Right renal pelvis (tissue), 4 donors: ENCODE results near the gene GLS. TPM values are rescaled to one million over a fixed set of nuclear protein-coding genes. Genes with fewer than 3 reads are reported as not detected.
"Not testable (repeated sequence)": the region's sequence is repeated elsewhere in the genome, so short reads cannot be mapped to it uniquely, and the experiment has no call there.

ENCODE experiments used
- DNase-seq, 4 donors: peaks; one replicate each; pipeline ENCODE4 v3.0.0-alpha.2; 2013; ENCODE audit warnings: low read depth in 4 of 4, low spot score in 3 of 4, missing footprints in 1 of 4
- polyA plus RNA-seq, 4 donors: library from polyadenylated mRNA; unstranded; fragments of 120-200 nt; gene quantifications; one replicate each; pipeline ENCODE4 v1.2.1, GENCODE V29; 2013; ENCODE audit not compliant: insufficient read length in 4 of 4

Gene GLS
- polyA plus RNA-seq, 4 donors, result 240 to 315 (median 282) TPM

DNA sequence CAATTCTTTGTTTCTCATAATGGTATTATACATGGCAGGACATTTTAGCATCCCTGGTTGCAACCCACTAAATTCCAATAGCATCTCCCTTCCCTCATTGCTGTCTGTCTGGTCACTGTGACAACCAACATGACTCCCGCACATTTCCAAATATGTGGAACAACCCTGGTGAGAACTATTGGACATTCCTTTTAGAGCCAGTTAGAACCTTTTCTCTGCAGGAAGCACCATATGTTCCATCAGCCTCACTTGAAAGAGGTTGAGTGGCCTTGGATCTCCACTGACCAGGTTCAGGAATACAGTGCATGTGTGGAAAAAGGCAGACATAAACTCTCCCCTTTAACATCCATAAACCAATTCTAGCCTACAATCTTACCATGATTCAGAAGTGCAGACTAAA is 25.9 kb upstream of the GLS start:
- no peak for DNase-seq

DNA sequence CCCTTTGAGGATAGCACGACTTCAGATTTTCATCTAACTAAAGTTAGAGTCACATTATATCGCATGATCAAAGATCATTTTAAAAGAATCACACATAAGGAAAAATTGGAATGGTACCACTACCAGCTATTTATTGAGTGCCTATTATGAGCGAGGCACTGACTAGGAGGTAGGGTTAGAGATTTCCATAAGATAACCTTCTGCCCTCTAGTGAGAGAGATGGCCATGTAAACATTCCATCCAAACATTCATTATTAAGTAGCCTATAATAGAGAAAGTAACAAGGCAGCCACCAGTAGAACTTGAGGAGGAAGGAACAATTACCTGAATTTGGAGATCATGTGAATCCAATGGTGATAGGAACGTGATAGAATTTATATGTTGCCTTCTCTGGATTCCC is 25.4 kb upstream of the GLS start:
- no peak for DNase-seq

DNA sequence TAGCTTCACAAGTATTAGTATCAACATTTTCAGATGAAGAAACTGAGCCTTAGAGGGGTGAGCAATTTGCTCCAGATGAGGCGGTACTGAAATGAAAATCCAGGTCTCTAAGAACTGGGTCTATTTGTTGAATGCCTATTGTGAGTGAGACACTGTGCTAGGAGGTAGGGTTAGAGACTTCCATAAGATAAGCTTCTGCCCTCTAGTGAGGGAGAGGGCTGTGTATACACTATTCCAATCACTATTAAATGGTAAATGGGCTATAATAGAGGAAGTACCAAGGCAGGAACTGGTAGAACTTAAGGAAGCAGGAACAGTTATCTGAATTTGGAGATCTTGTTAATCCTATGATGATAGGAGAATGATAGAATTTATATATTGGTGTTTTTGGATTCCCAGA is 23.6 kb upstream of the GLS start:
- no peak for DNase-seq

DNA sequence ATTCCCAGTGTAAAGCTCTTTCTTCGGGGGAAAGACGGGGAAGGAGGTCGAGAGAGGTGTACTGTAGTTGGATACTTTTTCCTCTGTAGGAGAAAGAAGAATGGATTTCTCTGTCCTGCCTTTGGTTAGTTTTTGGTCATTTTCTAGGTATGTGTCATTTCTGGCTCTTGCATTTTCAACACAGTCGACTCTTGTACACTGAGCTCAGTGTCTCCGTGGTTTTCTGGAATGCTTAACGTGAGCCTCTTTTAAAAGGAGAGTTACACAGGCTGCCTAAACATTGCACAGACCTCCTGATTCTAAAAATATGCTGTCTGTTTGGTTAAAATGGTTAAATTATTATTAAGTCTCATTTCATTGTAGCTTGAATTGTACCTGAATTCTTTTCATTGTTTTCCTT is 21.8 kb upstream of the GLS start:
- DNase-seq, result no peak

DNA sequence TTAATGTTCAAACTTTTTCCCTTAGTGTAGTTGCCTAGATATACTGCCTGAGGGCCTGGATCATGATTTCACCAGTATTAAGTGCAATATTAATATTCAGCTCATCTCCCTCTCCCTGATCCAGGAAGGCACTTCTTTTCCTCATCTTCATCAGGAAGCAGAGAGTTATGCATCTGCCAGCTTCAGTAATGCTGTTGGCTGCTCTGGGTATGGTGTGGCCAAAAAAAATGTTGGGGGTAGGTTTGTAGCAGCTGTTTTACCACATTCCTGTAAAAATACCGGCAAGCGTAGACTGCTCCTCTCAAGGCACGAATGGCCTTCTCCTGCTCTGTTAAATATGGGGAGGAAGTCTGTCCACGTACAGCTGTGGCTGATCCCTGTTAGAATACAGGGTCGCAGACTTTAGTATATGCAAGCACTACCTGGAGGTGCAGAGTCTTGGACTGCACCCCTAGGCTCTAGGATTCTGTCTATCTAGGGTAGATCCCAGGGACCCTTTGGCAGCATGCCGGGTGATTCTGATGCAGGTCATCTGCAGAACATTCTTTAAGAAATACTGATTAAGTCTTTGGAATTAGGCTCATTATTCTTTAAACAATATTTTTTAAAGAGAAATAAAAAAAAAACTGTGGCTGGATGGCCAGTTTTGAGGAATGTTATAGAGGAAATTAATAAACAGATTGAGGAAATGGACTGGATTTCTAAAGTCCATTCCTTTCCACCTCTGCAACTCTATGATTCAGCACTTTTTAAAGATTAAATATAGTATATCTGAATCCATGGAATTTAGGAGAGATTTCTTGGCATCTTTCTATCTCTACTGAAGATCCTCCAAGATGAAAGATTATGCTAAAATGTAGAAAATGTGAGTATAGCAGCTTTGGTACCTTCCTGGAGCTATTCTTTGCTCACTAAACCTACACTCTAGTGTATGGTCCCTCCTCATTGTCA is 21.0 kb upstream of the GLS start:
- DNase-seq, result no peak

DNA sequence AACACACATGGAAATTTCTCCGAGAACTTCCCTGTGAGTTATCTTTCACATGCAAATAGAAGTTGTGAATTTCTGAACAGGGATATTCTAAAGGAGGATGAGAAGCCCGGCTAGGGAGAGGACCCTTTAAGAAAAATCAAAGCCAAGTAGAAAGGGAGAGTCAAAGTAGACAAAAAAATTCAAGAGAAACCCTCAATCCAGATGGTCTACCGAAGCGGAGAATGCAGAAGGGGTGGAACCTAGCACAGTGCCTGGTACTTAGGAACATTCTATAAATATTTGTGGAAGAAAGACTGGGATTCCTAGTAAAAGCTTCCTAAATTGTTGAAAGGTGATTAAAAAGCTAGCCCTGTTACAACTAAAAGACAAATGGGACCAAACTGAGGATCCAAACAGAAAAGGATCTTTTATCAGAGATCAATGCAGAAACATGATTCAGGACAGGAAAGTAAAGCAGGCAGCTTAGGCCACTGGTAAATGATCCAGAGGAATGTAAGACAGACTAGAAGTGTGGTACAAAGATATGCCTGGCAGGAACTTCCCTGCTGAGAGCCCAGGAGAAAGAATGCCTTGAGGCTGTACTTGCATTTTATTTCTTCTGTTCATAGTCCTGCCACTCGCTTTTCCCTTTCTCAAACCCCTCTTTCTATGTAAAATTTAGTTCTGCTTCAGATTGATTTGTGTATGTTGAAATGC is 19.5 kb upstream of the GLS start:
- DNase-seq, result no peak

DNA sequence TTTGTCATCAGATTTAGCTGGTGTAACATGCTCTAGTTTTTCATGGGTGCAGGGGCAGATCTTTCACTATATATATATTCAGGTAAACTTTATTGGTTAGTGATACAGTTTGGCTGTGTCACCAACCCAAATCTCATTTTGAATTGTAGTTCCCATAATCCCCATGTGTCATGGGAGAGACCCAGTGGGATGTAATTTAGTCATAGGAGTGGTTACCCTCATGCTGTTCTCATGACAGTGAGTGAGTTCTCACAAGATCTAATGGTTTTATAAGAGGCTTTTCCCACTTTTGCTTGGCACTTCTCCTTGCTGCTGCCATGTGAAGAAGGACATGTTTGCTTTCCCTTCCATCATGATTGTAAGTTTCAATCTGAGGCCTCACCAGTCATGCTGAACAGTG is 18.5 kb upstream of the GLS start:
- not testable (repeated sequence) for DNase-seq

DNA sequence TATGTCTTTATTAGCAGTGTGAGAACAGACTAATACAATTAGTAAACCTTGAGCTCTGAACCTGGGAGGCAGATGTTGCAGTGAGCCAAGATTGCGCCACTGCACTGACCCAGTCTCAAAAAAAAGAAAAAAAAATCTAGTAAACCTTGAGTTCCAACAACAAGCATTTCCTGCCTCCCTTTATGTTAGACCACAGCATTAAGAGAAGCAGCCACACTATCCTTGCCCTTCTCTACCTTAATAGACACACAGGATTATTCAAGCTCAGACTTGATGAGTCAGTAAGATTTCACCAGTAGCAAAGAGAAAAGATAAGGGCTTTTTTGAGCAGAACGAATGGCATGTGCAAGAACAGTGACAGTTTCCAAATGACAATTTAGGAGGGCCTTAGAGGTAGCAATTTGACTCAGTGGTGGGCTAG is 18.0 kb upstream of the GLS start:
- no peak for DNase-seq

DNA sequence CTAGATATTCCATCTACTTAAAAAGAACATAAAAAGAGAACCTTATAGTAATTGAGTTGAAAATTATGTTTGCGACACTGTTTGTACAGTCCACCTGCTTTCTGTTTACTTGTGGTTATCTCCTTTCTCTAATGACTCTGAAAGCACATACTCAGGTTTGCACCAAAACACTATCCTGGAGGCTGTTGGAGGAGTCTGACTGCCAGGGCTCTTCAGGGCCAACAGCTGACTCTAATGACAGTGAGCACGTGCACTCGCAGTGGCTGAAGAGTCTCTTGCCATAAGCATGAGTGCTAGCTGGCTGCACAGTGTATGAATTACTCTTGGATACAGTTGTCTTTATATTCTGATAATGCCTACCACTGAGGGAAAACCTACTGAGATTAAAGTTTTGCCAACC is 16.7 kb upstream of the GLS start:
- no peak for DNase-seq

DNA sequence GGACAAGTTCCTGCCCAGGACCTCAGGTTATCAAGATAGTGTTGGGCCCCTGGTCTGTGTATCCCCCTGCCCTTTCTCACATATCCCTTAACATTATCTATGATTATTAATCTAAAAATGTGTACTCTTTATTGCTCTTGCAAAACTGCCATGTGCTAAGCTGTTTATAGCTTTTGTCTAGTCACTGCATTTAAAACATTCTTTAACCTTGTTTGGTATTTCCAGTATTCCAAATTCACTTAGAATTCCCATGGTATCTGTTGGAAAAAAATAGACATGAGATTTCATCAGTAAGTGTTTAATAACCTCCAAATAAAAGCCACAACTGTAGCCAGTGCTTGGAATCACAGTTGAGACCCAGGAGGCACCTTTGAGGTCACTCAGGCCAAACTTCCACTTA is 16.2 kb upstream of the GLS start:
- DNase-seq, result no peak

DNA sequence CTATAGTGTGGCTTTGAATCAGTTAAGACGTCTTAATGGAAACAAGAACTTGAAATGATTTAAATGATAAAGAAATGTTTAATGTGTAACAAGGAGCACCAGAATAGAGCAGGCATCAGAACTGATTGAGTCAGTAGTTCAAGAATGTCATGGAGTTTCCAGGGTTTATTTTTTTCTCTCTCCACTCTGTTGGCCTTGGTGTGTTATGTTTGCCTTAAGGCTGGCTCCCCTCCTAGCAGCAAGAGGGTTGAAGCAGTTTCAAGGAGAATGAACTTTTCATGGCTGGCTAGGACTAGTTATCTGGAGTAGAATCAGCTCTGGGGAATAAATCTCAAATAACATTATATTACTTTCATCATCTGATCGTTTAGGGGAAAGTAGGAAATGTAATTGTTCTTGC is 13.4 kb upstream of the GLS start:
- DNase-seq, result no peak

DNA sequence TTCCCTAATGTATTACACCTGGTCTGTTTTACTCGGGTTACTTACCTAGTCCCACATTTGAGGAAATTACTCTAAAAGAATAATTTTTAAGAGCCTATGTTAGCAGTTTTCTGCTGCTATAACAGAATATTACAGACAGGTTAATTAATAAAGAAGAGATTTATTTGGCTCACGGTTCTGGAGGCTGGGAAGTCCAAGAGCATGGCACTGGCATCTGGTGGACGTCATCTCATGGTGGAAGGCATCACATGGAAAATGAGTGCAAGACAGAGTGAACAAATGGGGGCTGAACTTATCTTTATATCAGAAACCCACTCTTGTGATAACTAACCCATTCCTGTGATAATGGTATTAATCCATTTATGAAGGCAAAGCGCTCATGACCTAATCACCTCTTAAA is 12.8 kb upstream of the GLS start:
- no peak for DNase-seq

DNA sequence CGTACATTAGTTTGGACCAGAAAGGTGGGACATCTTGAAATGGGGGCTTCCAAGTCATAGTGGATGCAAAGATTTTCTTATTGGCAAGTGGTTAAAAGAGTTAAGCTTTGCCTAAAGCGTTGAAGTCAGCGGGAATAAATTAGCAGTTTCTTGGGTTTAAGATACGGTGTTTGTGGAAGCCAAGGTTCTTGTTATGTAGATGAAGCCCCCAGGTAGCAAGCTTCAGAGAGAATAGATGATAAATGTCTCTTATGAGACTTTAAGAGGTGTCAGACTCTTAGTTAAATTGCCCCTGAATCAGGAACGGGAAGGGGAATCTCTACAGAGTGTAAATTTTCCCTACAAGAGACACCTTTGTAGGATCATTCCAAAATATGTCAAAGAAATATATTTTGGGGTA is 10.9 kb upstream of the GLS start:
- no peak for DNase-seq

DNA sequence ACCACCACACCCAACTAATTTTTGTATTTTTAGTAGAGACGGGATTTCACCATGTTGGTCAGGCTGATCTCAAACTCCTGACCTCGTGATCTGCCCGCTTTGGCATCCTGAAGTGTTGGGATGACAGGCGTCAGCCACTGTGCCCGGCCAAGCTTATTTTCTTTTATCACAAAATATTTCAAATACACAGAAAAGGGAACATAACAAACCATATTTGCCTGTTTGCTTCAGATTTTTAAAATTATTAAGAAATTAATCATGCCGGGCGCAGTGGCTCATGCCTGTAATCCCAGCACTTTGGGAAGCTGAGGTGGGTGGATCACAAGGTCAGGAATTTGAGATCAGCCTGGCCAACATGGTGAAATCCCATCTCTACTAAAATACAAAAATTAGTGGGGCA is 7.2 kb upstream of the GLS start:
- not testable (repeated sequence) for DNase-seq

DNA sequence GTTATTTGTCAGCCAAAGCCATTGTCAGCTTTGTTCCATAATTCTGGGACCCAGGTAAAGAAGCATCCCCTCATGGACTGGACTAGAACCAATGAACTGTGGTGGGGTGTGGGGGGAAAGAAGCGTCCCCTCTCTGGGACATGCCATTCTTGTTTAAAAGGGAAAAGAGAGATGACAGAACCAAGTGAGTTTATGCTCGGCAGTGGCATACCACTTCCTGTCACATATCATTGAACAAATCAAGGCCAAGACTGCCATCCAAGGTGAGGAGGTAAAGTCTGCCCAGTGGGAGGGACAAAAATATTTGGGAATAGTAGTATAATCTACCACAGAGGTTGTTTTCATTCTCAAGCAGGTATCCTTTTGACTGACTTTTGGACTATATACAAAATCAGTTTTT is 4.7 kb upstream of the GLS start:
- no peak for DNase-seq

DNA sequence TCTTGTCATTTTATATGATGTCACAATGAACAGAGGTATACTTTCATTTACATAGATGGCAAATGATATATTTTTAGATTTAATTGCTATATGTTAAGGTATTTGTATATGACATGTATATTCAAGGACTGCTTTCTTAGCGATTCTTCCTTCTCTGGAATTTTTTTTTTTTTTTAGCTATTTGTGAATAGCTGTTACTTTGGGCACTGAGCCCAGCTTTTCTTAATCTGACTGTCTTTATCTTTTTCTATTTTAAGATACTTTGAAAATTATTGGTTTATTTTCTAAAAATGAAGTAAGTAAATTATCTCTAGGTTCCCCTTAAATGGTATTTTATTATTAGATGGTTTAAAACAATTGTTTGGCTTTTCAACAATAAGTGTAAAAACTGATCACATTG is 4.0 kb upstream of the GLS start:
- no peak for DNase-seq

DNA sequence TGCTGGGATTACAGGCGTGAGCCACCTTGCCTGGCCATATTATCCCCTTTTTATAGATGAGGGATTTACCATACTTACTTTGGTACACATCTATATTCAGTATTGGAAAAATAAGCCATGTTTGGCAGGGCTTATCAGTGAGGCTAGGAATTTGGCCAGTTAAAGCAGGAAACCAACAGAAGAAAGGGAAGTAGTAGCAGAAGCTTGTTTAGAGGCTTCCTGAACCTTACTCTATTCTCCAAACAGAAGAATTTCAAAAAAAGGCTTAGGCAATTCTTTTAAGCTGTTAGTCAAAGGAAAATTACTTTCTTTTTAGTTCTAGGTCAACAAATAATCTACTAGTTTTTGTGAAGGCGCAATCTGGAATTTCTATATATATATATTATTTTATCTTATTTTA is 3.2 kb upstream of the GLS start:
- DNase-seq, result no peak

DNA sequence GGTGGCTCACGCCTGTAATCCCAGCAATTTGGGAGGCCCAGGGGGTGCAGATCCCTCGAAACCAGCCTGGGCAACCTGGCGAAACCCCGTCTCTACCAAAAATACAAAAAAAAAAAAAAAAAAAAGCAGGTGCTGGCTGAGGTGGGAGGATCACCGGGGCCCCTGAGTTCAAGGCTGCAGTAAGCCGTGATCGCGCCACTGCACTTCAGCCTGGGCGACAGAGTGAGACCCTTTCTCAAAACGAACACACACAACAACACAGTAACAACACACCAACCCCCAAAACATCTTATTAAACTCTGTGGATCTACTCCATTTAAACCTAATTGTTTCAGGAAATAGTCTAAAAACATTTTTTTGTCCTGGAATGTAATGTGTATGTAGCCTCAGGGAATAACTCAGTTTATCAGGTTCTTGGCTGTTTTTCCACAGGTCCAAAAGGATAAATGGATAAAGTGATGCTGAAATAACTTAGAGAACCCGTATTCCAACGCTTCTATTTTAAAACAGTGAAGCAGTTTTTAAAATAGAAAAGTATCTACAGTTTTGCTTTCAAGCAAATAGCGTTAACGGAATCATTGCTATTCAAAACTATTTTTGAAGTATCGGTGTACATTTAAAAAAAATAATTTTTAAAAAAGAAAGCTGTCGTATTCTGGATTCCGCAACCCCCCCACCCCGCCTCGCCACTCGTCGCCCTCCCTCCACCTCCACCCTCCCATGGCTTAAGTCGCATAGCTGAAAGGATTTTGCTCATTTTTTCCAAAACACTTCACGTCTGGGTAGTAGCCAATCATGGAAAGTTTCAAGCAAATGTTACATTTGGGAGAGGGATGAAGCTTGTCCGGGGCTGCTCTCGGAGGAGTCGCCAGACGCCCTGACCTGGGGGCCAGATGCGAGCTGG is 895 bp upstream of the GLS start:
- DNase-seq, result no peak

DNA sequence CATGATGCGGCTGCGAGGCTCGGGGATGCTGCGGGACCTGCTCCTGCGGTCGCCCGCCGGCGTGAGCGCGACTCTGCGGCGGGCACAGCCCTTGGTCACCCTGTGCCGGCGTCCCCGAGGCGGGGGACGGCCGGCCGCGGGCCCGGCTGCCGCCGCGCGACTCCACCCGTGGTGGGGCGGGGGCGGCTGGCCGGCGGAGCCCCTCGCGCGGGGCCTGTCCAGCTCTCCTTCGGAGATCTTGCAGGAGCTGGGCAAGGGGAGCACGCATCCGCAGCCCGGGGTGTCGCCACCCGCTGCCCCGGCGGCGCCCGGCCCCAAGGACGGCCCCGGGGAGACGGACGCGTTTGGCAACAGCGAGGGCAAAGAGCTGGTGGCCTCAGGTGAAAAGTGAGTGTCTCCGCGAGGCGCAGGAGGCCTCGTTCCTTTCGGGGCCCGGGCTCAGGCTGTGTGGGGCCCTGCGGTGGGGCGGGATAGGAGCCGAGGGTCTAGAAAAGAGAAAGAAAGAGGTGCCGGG is 520 bp downstream of the GLS start:
- no peak for DNase-seq

DNA sequence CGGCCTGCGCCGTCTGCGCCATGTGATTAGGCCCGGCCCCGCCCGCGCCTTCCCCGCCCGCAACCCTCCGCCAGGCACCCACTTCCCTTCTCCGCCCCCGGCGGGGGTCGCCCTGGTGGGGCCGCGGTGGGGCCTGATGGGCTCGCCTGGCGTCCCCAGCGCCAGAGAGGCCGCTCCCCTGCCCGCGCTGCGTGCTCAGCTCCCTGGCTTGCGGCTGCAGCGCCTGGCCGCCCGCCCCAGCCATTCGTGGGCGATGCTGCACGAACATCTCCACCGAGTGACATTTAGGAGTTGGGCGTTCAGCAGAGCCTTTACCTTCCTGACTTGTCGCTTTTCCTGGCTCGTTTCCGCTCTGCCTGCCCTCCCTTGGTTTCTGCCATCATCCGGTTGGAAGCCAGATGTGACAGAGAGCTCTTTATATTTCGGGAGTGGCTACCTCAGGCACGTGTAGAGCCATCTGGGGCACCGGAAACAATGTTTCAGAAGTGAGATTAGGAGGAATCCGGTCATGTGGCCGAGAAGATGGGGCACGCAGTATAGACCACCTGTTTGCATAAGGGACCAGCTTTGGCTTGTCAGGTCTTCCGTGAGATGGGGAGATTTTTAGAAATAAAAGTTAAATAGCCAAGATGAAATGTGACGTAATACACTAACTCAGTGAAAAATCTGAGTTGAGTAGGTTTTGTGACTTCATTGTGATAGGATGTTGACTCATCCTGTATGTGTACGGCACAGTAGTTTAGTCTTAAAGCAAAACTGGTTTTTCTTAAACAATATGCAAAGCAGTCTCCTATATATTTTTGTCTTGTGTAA is 1.2 kb downstream of the GLS start:
- peak in 3 of 4 donors; percentile 43 to 57 (median 51) for DNase-seq
